ENCODE measurements around the gene TLL2.
"Not testable (repeated sequence)": the region's sequence is repeated elsewhere in the genome, so short reads cannot be mapped to it uniquely, and the experiment has no call there.

TLL2 gene

DNA sequence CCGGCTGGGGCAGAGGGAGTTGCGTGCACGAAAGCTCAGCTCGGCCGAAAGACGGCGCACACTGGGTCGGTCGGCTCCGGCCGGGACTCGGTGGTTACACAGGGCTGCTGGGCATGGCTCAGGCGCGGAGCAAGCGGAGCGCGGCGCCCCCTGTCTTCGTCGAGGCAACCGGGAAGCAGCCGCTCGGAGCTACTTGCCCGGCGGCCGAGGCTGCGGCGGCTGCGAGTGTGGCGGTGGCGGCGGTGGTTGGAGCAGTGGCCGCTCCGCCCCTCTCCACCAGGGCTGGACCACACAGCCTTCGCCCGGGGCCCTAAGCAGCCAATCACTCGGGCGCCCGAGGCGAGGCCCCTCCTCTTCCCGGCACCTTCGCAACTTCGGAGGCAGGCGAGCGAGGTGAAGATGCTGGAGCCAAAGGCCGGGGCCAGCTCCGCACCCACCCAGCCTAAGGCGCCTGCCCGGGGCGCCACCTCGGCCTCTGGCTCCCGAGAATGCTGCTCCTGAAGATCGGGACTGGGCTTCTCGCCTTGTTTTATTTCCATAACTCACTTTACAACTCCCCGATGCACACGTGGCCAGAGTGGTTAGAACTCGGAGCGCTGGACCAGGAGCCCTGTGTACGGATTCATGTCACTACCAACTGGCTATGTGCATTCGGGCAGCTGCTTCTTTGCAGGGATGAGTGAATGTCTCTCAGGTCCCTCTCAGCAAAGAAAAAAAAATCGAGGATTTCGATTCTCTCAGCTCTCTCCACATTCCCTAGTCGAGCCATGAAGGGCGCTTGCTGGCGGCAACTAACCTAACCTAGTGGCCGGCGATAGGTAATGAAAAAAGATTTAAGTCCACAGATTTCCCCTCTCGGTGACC is at the start of gene TLL2:
Gene TLL2 (minus strand): TSS at position 229 of the 864 bp plus-strand sequence. CDS start 241 bp downstream, outside the sequence.
- DNase-seq (ENCODE audit: low read depth), result peak; percentile 58

GRCh38 chr10:96560966-96561887 is 47.5 kb upstream of the TLL2 start:
- no peak for DNase-seq (ENCODE audit: low read depth)

- no peak for DNase-seq (ENCODE audit: low read depth)
These were observed 46.8 kb upstream of the TLL2 start for GRCh38 chr10:96560489-96560888.

DNA sequence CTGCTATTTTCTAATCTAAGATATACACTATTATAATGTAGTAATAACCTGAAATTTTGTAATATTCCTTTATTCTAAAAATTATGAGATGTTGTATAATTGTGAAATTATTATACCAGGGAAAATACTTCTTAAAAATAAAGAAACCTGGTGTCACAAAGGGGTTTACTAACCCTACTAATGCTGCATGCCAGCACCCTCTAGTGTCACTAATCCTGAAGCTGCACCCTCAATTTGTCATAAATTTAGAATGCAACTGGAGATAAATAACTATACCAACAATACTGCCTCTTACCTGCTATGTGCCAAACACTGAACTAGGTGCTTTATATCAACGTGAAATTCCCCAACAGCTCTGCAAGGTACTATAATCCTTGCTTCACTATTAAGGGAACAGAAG is 42.3 kb upstream of the TLL2 start:
- no peak for DNase-seq (ENCODE audit: low read depth)

- DNase-seq (ENCODE audit: low read depth), result no peak
These were observed 41.6 kb upstream of the TLL2 start for GRCh38 chr10:96555330-96555729.

GRCh38 chr10:96548589-96548988 is 34.9 kb upstream of the TLL2 start:
- no peak for DNase-seq (ENCODE audit: low read depth)

GRCh38 chr10:96545558-96545957 is 31.8 kb upstream of the TLL2 start:
- DNase-seq (ENCODE audit: low read depth), result not testable (repeated sequence)

DNA sequence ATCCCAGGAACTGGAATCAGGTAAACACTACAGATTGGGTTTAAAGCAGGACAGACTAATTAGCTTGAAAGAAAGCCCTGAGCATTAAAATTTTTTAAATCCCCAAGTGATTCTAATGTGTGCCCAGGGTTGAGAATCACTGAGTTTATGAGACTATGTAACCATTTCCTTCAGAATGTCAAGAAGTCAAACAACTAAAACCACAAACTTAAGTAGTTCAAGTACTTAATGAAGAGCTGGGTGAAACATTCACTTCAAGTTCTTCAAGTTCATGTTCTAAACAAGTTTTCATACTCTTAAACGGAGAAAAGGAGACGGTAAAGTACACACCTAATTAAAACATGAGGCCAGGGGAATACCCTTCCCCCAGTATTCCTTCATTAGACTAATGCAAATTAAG is 28.2 kb upstream of the TLL2 start:
- no peak for DNase-seq (ENCODE audit: low read depth)

DNA sequence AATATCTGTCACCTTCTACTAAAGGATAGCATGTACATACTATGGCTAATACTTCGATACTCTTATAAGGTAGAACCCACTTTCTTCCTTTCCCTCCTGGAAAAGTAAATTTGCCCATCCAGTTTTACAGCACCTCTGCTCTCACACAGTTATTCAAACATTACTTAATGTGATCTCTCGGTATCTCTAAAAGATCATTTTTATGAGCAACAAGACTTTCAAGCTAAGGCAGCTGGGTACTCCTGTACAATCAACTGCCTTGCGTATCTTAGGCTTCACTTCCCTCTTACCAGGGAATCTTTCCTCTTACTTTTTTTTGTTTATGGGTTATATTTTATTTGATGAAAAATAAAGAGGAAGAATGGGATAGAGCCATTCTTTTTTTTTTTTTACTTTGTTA is 26.5 kb upstream of the TLL2 start:
- DNase-seq (ENCODE audit: low read depth), result no peak

- no peak for DNase-seq (ENCODE audit: low read depth)
These were observed 25.0 kb upstream of the TLL2 start for GRCh38 chr10:96538683-96539082.

DNA sequence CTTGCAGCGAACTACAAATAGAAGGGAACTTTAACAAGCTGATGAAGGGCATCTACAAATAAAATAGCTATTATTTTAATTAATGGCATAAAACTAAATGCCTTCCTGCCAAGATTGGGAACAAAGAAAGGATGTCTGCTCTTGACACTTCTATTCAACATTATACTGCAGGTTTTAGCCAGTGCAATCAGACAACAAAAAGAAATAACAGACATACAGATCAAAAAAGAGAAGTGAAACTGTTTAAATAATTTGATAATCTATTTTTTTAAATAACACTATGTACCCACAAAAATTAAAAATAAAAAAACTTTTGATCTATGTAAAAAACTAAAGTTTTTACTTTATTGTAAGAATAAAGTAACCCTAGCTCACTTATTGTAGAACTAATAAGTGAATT is 22.4 kb upstream of the TLL2 start:
- DNase-seq (ENCODE audit: low read depth), result no peak

DNA sequence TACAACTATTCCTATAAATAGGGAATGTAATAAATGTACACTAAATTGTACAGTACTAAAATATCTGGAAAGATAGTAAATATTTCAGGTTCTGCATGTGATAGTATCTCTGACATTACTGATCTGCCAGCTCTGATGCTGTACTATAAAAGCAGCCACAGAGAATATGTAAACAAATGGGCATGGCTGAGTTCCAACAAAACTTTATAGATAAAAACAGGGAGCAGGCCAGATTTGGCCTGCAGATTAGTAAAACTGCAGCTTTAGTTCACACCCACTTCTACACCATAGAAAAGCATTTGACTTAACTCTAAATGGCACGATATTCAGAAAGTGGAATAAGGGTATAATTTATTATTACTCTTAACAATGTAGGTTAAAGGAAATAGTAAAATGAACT is 18.8 kb upstream of the TLL2 start:
- DNase-seq (ENCODE audit: low read depth), result no peak

- no peak for DNase-seq (ENCODE audit: low read depth)
These were observed 16.0 kb upstream of the TLL2 start for GRCh38 chr10:96529634-96530279.

DNA sequence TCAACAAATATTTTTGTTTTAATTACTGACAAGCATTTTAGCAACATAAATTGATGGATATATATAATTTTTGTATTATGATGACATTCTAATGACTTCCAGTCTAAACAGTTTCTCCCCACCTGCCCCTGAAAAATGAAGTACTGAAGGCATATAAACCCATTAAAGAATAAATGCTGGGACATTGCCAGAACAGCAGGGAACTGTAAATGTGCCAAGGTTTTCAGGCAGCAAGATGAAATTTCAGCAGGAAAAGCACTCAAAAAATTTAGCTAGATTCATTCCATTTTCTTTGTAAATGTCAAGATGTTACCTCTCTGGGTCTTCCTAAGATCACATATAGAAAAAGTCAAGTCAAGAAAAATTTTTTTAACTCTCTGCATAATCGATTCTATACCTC is 11.0 kb upstream of the TLL2 start:
- DNase-seq (ENCODE audit: low read depth), result no peak

- no peak for DNase-seq (ENCODE audit: low read depth)
These were observed 3.6 kb upstream of the TLL2 start for GRCh38 chr10:96517284-96517683.

DNA sequence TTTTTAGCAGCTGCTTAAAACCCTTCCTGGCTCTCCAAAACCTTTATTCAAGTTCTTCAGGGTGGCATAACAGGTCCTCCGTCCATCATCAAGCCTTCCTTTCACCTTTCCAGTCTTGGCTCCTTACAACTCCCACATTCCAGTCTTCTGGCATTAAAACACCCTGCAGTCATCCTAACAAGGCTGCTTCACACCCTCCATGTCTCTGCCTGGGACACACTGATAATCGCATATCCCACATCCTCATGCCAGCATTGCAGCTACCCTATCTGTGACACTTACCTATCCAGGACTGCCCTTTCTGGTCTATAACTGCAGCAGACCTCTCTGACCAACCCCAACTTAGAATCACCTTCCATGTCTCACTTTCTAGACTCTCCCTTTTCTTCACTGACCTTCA is 2.6 kb upstream of the TLL2 start:
- DNase-seq (ENCODE audit: low read depth), result no peak

GRCh38 chr10:96513305-96513697 is 425 bp downstream of the TLL2 start:
- DNase-seq (ENCODE audit: low read depth), result no peak

DNA sequence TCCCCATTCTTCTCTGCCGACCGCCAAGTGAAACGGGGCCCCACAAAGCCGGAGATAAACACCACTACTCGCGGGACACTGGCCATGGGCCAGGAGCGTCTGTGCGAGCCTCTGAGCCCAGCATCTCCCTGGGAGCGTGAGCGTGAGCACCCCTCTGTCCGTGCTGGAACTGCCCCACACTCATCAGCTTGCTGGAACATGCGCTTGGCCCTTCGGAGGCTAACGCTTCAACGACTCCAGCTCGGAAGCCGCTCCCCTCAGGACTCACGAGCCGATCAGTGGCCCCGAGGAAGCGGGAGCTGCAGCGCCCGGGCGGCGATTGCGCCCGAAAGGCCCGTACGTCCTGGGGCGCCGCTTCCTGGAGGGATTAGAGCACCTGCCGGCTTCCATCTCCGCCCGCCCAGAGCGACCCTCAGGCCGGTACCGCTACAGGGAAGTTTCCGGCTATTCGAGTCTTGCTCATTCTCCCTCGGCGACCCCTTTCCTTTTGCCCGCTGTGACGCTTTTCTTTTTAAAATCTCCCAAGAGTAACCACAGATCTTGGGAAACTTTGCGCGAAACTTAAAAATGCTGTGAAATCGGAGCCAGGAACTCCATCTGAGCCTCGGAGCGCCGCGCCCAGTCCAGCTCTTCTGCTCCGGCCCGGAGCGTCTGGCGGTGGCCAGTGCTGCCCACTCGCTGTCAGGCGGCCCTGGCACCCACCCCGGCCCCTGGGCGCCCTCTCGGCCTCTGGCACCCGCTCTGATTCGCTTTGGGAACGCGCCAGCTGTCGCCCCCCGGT is 1.0 kb downstream of the TLL2 start:
- DNase-seq (ENCODE audit: low read depth), result no peak

DNA sequence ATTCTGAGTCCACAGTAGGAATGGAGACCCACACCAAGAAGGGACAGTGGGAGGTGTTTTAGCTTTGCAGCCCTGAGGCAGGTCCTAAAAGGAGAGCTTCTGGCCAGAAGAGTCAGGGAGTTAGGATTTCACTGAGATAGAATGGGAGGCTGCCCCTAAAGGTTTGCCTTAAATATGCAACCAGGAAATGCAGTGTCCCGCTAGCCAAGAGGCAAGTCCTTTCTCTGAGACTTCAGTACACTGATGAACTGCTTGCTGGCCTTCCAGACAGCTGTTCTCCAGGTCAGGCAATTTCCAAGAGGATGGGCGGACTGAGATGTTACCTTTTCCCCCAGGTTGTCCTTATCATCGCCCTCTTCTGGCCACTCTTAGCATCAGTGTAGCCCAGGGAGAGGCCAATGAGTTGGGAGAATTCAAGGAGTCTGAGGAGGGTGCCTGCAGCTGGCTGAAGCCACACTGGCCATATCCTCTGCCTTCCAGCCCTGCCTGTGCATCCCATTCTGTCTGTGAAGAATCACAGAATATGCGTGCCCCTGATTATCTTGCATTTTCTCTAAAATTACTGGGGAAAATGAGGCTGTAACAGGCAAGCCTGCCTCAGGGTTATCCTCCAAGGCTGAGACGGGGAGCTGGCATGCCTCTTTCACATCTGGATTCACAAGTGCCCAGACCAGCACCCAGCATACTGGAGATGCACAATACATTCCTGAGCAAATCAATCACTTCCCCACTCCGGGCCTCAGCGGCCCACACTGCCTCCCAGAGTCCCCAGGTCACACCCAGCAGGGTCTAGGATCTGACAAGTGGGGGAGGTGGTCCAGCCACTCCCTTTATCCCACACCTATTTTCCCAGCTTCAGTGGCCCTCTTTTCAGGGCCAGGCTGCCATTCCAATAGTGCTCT is 2.4 kb downstream of the TLL2 start:
- DNase-seq (ENCODE audit: low read depth), result no peak

DNA sequence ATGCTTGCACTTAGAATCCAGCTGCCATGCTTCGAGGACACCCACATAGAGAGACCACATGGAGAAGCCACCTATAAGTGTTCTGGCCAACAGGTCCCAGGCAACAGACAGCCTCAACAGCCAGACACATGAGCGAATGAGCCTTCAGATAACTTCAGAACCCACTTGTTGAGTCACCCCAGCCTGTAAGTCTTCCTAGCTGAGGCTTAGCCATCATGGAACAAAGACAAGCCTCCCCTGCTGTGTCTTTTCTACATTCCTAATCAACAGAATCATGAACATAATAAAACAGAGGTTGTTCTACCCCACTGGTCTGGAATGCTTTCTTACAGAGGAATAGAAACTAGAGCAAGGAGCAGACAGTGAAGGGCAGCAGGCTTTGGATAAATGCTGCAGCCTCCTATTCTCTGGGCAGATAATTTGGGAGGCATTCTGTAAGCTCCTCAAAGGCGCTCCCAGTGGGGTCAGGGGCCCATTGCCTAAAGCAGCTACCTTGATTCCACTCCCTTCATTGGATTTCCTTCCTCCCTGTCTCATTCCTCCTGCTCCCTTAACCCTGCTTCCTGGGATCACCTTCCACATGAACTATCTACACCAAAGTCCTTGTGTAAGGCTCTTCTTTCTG is 4.6 kb downstream of the TLL2 start:
- no peak for DNase-seq (ENCODE audit: low read depth)
